ENCODE measurements around the gene FMN1. TPM values are rescaled to one million over a fixed set of nuclear protein-coding genes. Genes with fewer than 3 reads are reported as not detected.

The FMN1 gene
- polyA plus RNA-seq, 1 donor from 2014 or later: 0.40 TPM

- Histone ChIP-seq H3K36me3 (ENCODE audit: insufficient read depth, low read length) (no peaks in the 10 kb centered on the region), H3K9me2 (ENCODE audit: insufficient read depth, low read length) (no peaks in the 10 kb centered on the region), H3K4me2 (ENCODE audit: low read length) (no peak overlapping the region), H3K79me2 (replicated peaks; ENCODE audit: insufficient read depth, low read length) (no peaks in the 10 kb centered on the region), H2AFZ (ENCODE audit: low read depth, low read length) (no peak overlapping the region), H3K4me3 (ENCODE audit: low read length) (no peak overlapping the region), H3K9me3 (ENCODE audit: low read length) (no peaks in the 10 kb centered on the region), H3K27ac (ENCODE audit: low read length) (no peak overlapping the region), H3F3A (ENCODE audit: insufficient read depth, low read length, poor library complexity, severe bottlenecking) (no peaks in the 10 kb centered on the region), H4K20me1 (ENCODE audit: insufficient read depth) (no peaks in the 10 kb centered on the region), H3K9ac (ENCODE audit: low read length) (no peak overlapping the region), H3K27me3 (ENCODE audit: insufficient read depth, low read depth, low read length) (no peaks in the 10 kb centered on the region)
- peak; percentile 84 for TF ChIP-seq CTCF (IDR thresholded peaks at IDR 0.05; ENCODE audit: poor library complexity, severe bottlenecking)
- TF ChIP-seq SMC3 (conservative IDR thresholded peaks at IDR 0.05; ENCODE audit: poor library complexity): peak; percentile 85
- no peak for TF ChIP-seq REST (IDR thresholded peaks at IDR 0.05; ENCODE audit: borderline replicate concordance)
- peak; percentile 82 for TF ChIP-seq RAD21 (conservative IDR thresholded peaks at IDR 0.05)
Measured at GRCh38 chr15:33234020-33234461, 39.5 kb upstream of the FMN1 start.

- TF ChIP-seq EP300 (conservative IDR thresholded peaks at IDR 0.05; ENCODE audit: poor library complexity, severe bottlenecking): no peak
- no peak for TF ChIP-seq EZH2 (IDR thresholded peaks at IDR 0.05; ENCODE audit: borderline replicate concordance, insufficient read depth, low read length, poor library complexity, severe bottlenecking)
- no peak for TF ChIP-seq CTCF (IDR thresholded peaks at IDR 0.05; ENCODE audit: poor library complexity, severe bottlenecking)
- TF ChIP-seq REST (IDR thresholded peaks at IDR 0.05; ENCODE audit: borderline replicate concordance): no peak
- TF ChIP-seq RAD21 (conservative IDR thresholded peaks at IDR 0.05): no peak
- TF ChIP-seq SMC3 (conservative IDR thresholded peaks at IDR 0.05; ENCODE audit: poor library complexity): no peak
- TF ChIP-seq TAF1 (IDR thresholded peaks at IDR 0.05; ENCODE audit: low read depth): no peak
- no peak for TF ChIP-seq MXI1 (conservative IDR thresholded peaks at IDR 0.05; ENCODE audit: poor library complexity, severe bottlenecking)
- TF ChIP-seq POLR2AphosphoS5 (IDR thresholded peaks at IDR 0.05): no peak
- Histone ChIP-seq H3K27me3 (ENCODE audit: insufficient read depth, low read depth, low read length) (no peaks in the 10 kb centered on the region), H3F3A (ENCODE audit: insufficient read depth, low read length, poor library complexity, severe bottlenecking) (no peaks in the 10 kb centered on the region), H3K4me3 (ENCODE audit: low read length) (no peak overlapping the region), H3K4me2 (ENCODE audit: low read length) (no peak overlapping the region), H3K36me3 (ENCODE audit: insufficient read depth, low read length) (no peaks in the 10 kb centered on the region), H4K20me1 (ENCODE audit: insufficient read depth) (no peaks in the 10 kb centered on the region), H3K9ac (ENCODE audit: low read length) (no peak overlapping the region), H2AFZ (ENCODE audit: low read depth, low read length) (no peak overlapping the region), H3K79me2 (replicated peaks; ENCODE audit: insufficient read depth, low read length) (no peaks in the 10 kb centered on the region), H3K9me2 (ENCODE audit: insufficient read depth, low read length) (no peaks in the 10 kb centered on the region), H3K9me3 (ENCODE audit: low read length) (no peaks in the 10 kb centered on the region), H3K27ac (ENCODE audit: low read length) (no peak overlapping the region)
Measured at GRCh38 chr15:33226559-33227181, 32.2 kb upstream of the FMN1 start.
